H1 (cell line): ENCODE data around the gene KCNQ2. TPM values are rescaled to one million over a fixed set of nuclear protein-coding genes. Genes with fewer than 3 reads are reported as not detected.

ENCODE experiments used
- CTCF ChIA-PET: fragments of 300-600 bp; sonication (Branson Sonifier 250); formaldehyde crosslinking; loops from one replicate; lab custom pipeline; 2021; ENCODE audit not compliant: partially characterized antibody; lab: Charles Lee
- POLR2A ChIA-PET: fragments of 300-600 bp; sonication (Branson Sonifier 250); formaldehyde crosslinking; loops from one replicate; lab custom pipeline; 2021; ENCODE audit warnings: inconsistent platforms; ENCODE audit not compliant: partially characterized antibody; lab: Charles Lee
- DNase-seq, 2 experiments: peaks; one replicate each; pipeline versions ENCODE4 v3.0.0 to v3.0.0-alpha.2; 2010 to 2022; ENCODE audit warnings: low spot score in 2 of 2, low read depth in 1 of 2, mixed read lengths in 1 of 2
- FAIRE-seq: peaks from 2 replicates; lab custom pipeline; 2011; peaks lifted over from hg19 to GRCh38; lab: Jason Lieb, UNC
- H2AFZ ChIP-seq: 2 replicates; pipeline ENCODE4 v1.8.1; 2012; ENCODE audit warnings: low read length, inconsistent platforms
- H2AK5ac ChIP-seq: 2 replicates; pipeline ENCODE4 v1.6.1; 2013; ENCODE audit warnings: low read depth, low read length
- H2BK120ac ChIP-seq: replicated peaks from 2 replicates; pipeline ENCODE3; 2013; ENCODE audit warnings: low read depth, low read length, inconsistent platforms
- H2BK12ac ChIP-seq: 2 replicates; pipeline ENCODE4 v1.6.1; 2013; ENCODE audit warnings: low read depth, low read length
- H2BK15ac ChIP-seq: 2 replicates; pipeline ENCODE4 v1.6.1; 2013; ENCODE audit warnings: low read length
- H2BK20ac ChIP-seq: 2 replicates; pipeline ENCODE4 v1.6.1; 2013; ENCODE audit warnings: low read length
- H2BK5ac ChIP-seq: 2 replicates; pipeline ENCODE4 v1.6.1; 2013; ENCODE audit warnings: low read depth, low read length
- H3K14ac ChIP-seq: 2 replicates; pipeline ENCODE4 v1.6.1; 2013; ENCODE audit warnings: inconsistent platforms; ENCODE audit not compliant: insufficient read length
- H3K18ac ChIP-seq: 2 replicates; pipeline ENCODE4 v1.6.1; 2013; ENCODE audit warnings: low read length; ENCODE audit errors: extremely low read depth
- H3K23ac ChIP-seq: 2 replicates; pipeline ENCODE4 v1.6.1; 2013; ENCODE audit warnings: inconsistent platforms; ENCODE audit not compliant: insufficient read length
- H3K23me2 ChIP-seq: 2 replicates; pipeline ENCODE4 v1.6.1; 2013; ENCODE audit warnings: low read depth, low read length
- H3K27ac ChIP-seq: 2 replicates; pipeline ENCODE4 v1.6.1; 2011; ENCODE audit warnings: low read depth, low read length, inconsistent platforms
- H3K27me3 ChIP-seq, 4 experiments: replicated peaks in 1 of 4; 1 replicate in 1 of 4; 2 replicates in 3 of 4; pipeline versions ENCODE4 v1.6.1 to v1.8.1; 2011 to 2013; ENCODE audit warnings: low read length in 3 of 4, mild to moderate bottlenecking in 3 of 4, inconsistent platforms in 2 of 4, mixed read lengths in 2 of 4, moderate library complexity in 1 of 4; ENCODE audit not compliant: control insufficient read depth in 3 of 4, insufficient read depth in 3 of 4; ENCODE audit errors: extremely low read depth in 1 of 4
- H3K36me3 ChIP-seq, 4 experiments: 2 replicates each; pipeline versions ENCODE4 v1.6.1 to v1.8.1; 2011 to 2013; ENCODE audit warnings: mild to moderate bottlenecking in 4 of 4, low read length in 3 of 4, moderate library complexity in 2 of 4, control low read depth in 1 of 4, inconsistent platforms in 1 of 4; ENCODE audit not compliant: insufficient read depth in 4 of 4, control insufficient read depth in 2 of 4
- H3K4ac ChIP-seq: replicated peaks from 2 replicates; pipeline ENCODE3; 2013; ENCODE audit warnings: low read length, low read depth, mixed read lengths, inconsistent platforms; ENCODE audit not compliant: insufficient read length
- H3K4me1 ChIP-seq, 4 experiments: replicated peaks in 1 of 4; 1 replicate in 1 of 4; 2 replicates in 3 of 4; pipeline versions ENCODE4 v1.6.1 to v1.8.1; 2011 to 2013; ENCODE audit warnings: low read length in 3 of 4, inconsistent platforms in 2 of 4, mixed read lengths in 1 of 4; ENCODE audit not compliant: insufficient read depth in 4 of 4, control insufficient read depth in 3 of 4
- H3K4me2 ChIP-seq, 2 experiments: 2 replicates each; pipeline versions ENCODE4 v1.6.1 to v1.8.1; 2011 to 2013; ENCODE audit warnings: low read depth in 2 of 2, low read length in 2 of 2, control low read depth in 1 of 2, inconsistent platforms in 1 of 2, mild to moderate bottlenecking in 1 of 2; ENCODE audit not compliant: insufficient read depth in 1 of 2
- H3K4me3 ChIP-seq, 4 experiments: fragments of 200-600, 300-600 bp in 1 of 4; sonication (generic), shearing (Covaris generic), sonication (Bioruptor Twin) in 1 of 4; 2 replicates each; pipeline versions ENCODE4 v1.5.1 to v1.8.1; 2011 to 2016; ENCODE audit warnings: low read length in 4 of 4, low read depth in 3 of 4, control low read depth in 2 of 4, inconsistent platforms in 2 of 4, mild to moderate bottlenecking in 2 of 4, mixed read lengths in 1 of 4, moderate library complexity in 1 of 4; ENCODE audit not compliant: insufficient read depth in 2 of 4; ENCODE audit errors: extremely low read depth in 1 of 4
- H3K56ac ChIP-seq: replicated peaks from 2 replicates; pipeline ENCODE3; 2013; ENCODE audit warnings: low read depth, mild to moderate bottlenecking, mixed read lengths, low read length, inconsistent platforms; ENCODE audit not compliant: insufficient read length
- H3K79me1 ChIP-seq: 2 replicates; pipeline ENCODE4 v1.6.1; 2013; ENCODE audit warnings: low read depth, low read length, control low read depth
- H3K79me2 ChIP-seq, 2 experiments: 2 replicates each; pipeline versions ENCODE4 v1.6.1 to v1.8.1; 2012 to 2013; ENCODE audit warnings: low read length in 2 of 2, mild to moderate bottlenecking in 2 of 2, inconsistent platforms in 1 of 2; ENCODE audit not compliant: insufficient read depth in 2 of 2, control insufficient read depth in 1 of 2
- H3K9ac ChIP-seq, 4 experiments: replicated peaks in 1 of 4; 1 replicate in 1 of 4; 2 replicates in 3 of 4; pipeline versions ENCODE4 v1.6.1 to v1.8.1; 2011 to 2013; ENCODE audit warnings: low read depth in 3 of 4, low read length in 3 of 4, control low read depth in 2 of 4, mild to moderate bottlenecking in 2 of 4, moderate library complexity in 2 of 4, inconsistent platforms in 1 of 4; ENCODE audit errors: extremely low read depth in 1 of 4
- H3K9me3 ChIP-seq, 2 experiments: 2 replicates each; pipeline versions ENCODE4 v1.6.1 to v1.8.1; 2012 to 2013; ENCODE audit warnings: mild to moderate bottlenecking in 2 of 2, moderate library complexity in 2 of 2, control low read depth in 1 of 2, inconsistent platforms in 1 of 2, low read depth in 1 of 2, low read length in 1 of 2, mixed read lengths in 1 of 2; ENCODE audit not compliant: insufficient read depth in 2 of 2
- H4K20me1 ChIP-seq, 2 experiments: replicated peaks in 1 of 2; 2 replicates each; pipeline versions ENCODE3 to v1.8.1; 2011 to 2013; ENCODE audit warnings: inconsistent platforms in 2 of 2, low read length in 2 of 2, mild to moderate bottlenecking in 1 of 2; ENCODE audit not compliant: insufficient read depth in 2 of 2, control insufficient read depth in 1 of 2
- H4K5ac ChIP-seq: 2 replicates; pipeline ENCODE4 v1.6.1; 2013; ENCODE audit warnings: low read length, low read depth, mixed read lengths, inconsistent platforms; ENCODE audit not compliant: insufficient read length
- H4K8ac ChIP-seq: 2 replicates; pipeline ENCODE4 v1.8.0; 2013; ENCODE audit warnings: mild to moderate bottlenecking, moderate library complexity, low read length, inconsistent platforms; ENCODE audit not compliant: insufficient read depth; ENCODE audit errors: extremely low read depth
- H4K91ac ChIP-seq: replicated peaks from 2 replicates; pipeline ENCODE3; 2013; ENCODE audit warnings: low read length, mixed read lengths, inconsistent platforms; ENCODE audit not compliant: insufficient read length
- MAFK ChIP-seq: IDR thresholded peaks from 2 replicates; pipeline ENCODE4 v1.6.1; 2012; ENCODE audit warnings: low read depth, mild to moderate bottlenecking, improper control_type of control experiment, low read length
- TBP ChIP-seq: IDR thresholded peaks from 2 replicates; pipeline ENCODE4 v1.6.1; 2011; ENCODE audit warnings: low read depth, low read length, improper control_type of control experiment
- WGBS, 2 experiments: shearing (Covaris generic) in 1 of 2; methylation state at CpG; one replicate each; pipeline versions ENCODE4 v1.1.6 to v1.1.7; 2013 to 2015; ENCODE audit warnings: low lambda C conversion rate in 2 of 2, mixed read lengths in 2 of 2, inconsistent platforms in 1 of 2, low coverage in 1 of 2, missing lambda C conversion rate in 1 of 2; ENCODE audit not compliant: insufficient replicate concordance in 2 of 2, insufficient coverage in 1 of 2, insufficient read length in 1 of 2; ENCODE audit errors: extremely low coverage in 1 of 2, missing lambda C conversion rate in 1 of 2; 5-methylcytosine and 5-hydroxymethylcytosine counted together
- polyA plus RNA-seq, 7 experiments: library from polyadenylated mRNA; depleted of rRNA in 3 of 7; stranded (reverse) in 5 of 7; unstranded in 2 of 7; fragments of >200 nt in 5 of 7; fragments of 200-250 nt in 2 of 7; gene quantifications; 1 replicate in 5 of 7; 2 replicates in 1 of 7; 4 replicates in 1 of 7; pipeline versions ENCODE4 v1.2.1 to v1.2.3, GENCODE V29; 2011 to 2013; ENCODE audit warnings: missing spikeins in 2 of 7, mixed read lengths in 2 of 7
- total RNA-seq: library from RNA; stranded (reverse); fragmentation: NEBNext Ultra II Directional; extraction: Animal tissue kit (Norgen Biotek cat#: 25700); gene quantifications from 2 replicates; pipeline ENCODE4 v1.2.1, GENCODE V29; 2021

Gene KCNQ2
- total and polyA plus RNA-seq, 2 of the 8 experiments (the other 6 are each of a cell fraction or from before 2014, with no cell fraction given), result 82.6 to 243 TPM

DNA sequence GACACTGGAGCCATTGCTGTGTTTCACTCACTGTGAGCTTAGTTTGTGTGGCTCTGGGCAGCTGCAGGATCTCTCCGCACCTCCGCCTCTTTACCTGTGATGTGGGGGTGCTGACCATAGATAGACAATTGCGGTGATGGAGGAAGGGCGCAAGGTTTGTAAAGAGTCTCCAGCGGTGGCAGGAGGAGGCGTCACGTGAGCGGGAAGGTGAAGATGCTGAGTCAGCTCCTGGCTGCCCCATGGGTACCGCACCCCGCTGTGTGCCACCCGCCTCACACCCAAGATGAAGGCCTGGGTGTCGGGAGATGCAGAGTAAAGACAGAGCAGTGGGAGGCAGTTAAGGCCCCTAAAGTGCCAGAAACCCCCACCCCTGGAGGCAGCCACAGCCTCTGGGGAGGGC, 9.0 kb upstream of the KCNQ2 start:
- FAIRE-seq (no peak), DNase-seq (no peak)
- no peak overlapping the region for H3K56ac ChIP-seq
- no peak overlapping the region for H2BK120ac ChIP-seq
- no peak overlapping the region for H4K8ac ChIP-seq
- TF ChIP-seq MAFK (peak; percentile 82), TBP (no peak)
- no peak overlapping the region for H3K9ac ChIP-seq
- H4K20me1 ChIP-seq, result no peaks in the 10 kb centered on the region
- H4K5ac ChIP-seq, result no peak overlapping the region
- H3K27ac ChIP-seq, result no peak overlapping the region
- H3K36me3 ChIP-seq, result no peaks in the 10 kb centered on the region
- H3K18ac ChIP-seq, result no peak overlapping the region
- H2AFZ ChIP-seq, result no peak overlapping the region
- no peak overlapping the region for H3K23ac ChIP-seq
- no peak overlapping the region for H4K91ac ChIP-seq
- no peak overlapping the region for H3K4ac ChIP-seq
- H2BK5ac ChIP-seq, result peak overlapping the region; percentile 13; the same call in 1 of the 2 replicates
- no peak overlapping the region for H3K4me3 ChIP-seq
- H2BK20ac ChIP-seq, result 0 out of 2 replicates have a peak overlapping the region, but pooled peaks have one; percentile 61
- no peaks in the 10 kb centered on the region for H3K79me1 ChIP-seq
- H2BK12ac ChIP-seq, result peak overlapping the region; percentile 6; the same call in 1 of the 2 replicates
- peaks cover 3% of the 10 kb centered on the region in 2 experiments; a peak in 1 of 4 replicates for H3K9me3 ChIP-seq
- no peak overlapping the region for H3K4me2 ChIP-seq
- WGBS, 2 experiments, result 68% methylated on average over 12 of the region's 12 CpGs; no CpG with 5 or more reads in 1 of the 2 experiments
- ChIA-PET CTCF (interaction anchor here (0.7 to 4.8 kb wide), 7 partner anchors 11 to 251 kb away, joined by 3 to 39 read pairs (median 3); no protein-coding TSS in a partner anchor), POLR2A (interaction anchor here (1.1 to 2.3 kb wide), 2 partner anchors 10 to 21 kb away, joined by 3 to 8 read pairs; partner anchors contain the start of gene KCNQ2)
- no peak overlapping the region for H2AK5ac ChIP-seq
- H3K27me3 ChIP-seq, result no peaks in the 10 kb centered on the region
- no peaks in the 10 kb centered on the region for H3K79me2 ChIP-seq
- H3K4me1 ChIP-seq, result peaks cover 0 to 20% (median 12%) of the 10 kb centered on the region in 4 experiments; a peak in 5 of 7 replicates
- no peaks in the 10 kb centered on the region for H3K23me2 ChIP-seq
- H2BK15ac ChIP-seq, result no peak overlapping the region; the same call in 1 of the 2 replicates
- H3K14ac ChIP-seq, result no peak overlapping the region
